ENCODE data around the gene SORD. TPM values are rescaled to one million over a fixed set of nuclear protein-coding genes. Genes with fewer than 3 reads are reported as not detected.

The SORD gene
- total and polyA plus RNA-seq, 9 of the 15 experiments (the other 6 are each of a cell fraction or from before 2014, with no cell fraction given): 5.9 to 79.2 (median 29.6) TPM

DNA sequence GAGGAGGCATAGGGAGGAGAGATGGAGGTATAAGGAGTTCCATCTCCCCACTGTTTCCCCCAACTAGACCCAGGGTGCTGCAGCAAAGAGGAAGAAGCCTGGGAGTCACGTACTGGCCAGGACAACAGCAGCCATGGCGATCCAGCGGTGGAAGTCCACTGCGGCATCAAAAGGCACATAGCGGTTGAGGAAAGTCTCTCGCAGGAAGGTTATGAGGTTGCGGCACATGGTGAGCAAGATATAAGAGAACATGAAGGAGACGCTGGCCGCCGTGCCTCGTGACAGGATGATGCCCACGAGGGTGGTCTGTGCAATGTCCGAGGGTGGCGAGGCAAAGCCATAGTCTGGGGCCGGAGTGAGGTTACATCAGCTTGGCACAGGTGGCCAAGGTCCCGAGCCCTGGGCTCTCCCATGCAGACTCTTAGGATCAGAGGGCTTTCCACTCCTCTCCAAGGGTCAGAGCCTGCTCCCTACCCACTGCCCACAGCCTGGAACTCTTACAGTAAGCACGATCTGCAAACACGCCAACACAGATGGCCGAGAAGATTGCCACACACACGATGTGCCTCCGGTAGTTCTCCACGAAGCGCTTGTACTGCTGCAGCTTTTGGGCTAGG is 76.7 kb downstream of the SORD start:
- Histone ChIP-seq H4K20me1 (replicated peaks; ENCODE audit: control insufficient read depth, insufficient read depth, low read length) (no peaks in the 10 kb centered on the region; the same call in 1 of the 2 replicates), H3K4me2 (ENCODE audit: insufficient read depth, low read length) (no peak overlapping the region), H3K27me3 (ENCODE audit: control insufficient read depth in 2 of 2, insufficient read depth in 2 of 2, low read length in 2 of 2) (peaks cover 0 to 8% of the 10 kb centered on the region in 2 experiments; a peak in 3 of 5 replicates), H3K27ac (ENCODE audit: extremely low read depth, low read depth, low read length) (no peak overlapping the region), H3K79me2 (ENCODE audit: control insufficient read depth, insufficient read depth, low read length) (no peaks in the 10 kb centered on the region), H3K4me3 (no peak overlapping the region), H3K9ac (ENCODE audit: insufficient read depth in 1 of 2, low read depth in 2 of 2, low read length in 2 of 2) (no peak overlapping the region), H2AFZ (ENCODE audit: low read depth, low read length) (no peak overlapping the region), H3K9me3 (replicated peaks; ENCODE audit: control insufficient read depth, insufficient read depth, low read depth, low read length) (no peaks in the 10 kb centered on the region), H3K9me1 (ENCODE audit: control insufficient read depth, insufficient read depth, low read length) (no peaks in the 10 kb centered on the region), H3K36me3 (ENCODE audit: control insufficient read depth, insufficient read depth, low read length) (no peaks in the 10 kb centered on the region), H3K4me1 (replicated peaks in 1 of 2; ENCODE audit: control insufficient read depth in 2 of 2, insufficient read depth in 2 of 2, low read length in 2 of 2) (peaks cover 0 to 2% of the 10 kb centered on the region in 2 experiments; a peak in 3 of 5 replicates)
- in situ Hi-C loops (cut with MboI) (loop anchor here (25.0 kb wide), 1 partner anchor 137 kb away; the partner anchor contains the start of gene TERB2), intact Hi-C loops (cut with micrococcal nuclease) (no loop called here)
- no peak for TF ChIP-seq ZNF696 (CRISPR knock-in tag; conservative IDR thresholded peaks at IDR 0.05)
- TF ChIP-seq, protein P1, sequence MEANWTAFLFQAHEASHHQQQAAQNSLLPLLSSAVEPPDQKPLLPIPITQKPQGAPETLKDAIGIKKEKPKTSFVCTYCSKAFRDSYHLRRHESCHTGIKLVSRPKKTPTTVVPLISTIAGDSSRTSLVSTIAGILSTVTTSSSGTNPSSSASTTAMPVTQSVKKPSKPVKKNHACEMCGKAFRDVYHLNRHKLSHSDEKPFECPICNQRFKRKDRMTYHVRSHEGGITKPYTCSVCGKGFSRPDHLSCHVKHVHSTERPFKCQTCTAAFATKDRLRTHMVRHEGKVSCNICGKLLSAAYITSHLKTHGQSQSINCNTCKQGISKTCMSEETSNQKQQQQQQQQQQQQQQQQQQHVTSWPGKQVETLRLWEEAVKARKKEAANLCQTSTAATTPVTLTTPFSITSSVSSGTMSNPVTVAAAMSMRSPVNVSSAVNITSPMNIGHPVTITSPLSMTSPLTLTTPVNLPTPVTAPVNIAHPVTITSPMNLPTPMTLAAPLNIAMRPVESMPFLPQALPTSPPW (CRISPR knock-in tag; IDR thresholded peaks at IDR 0.05): no peak
- no peak for TF ChIP-seq ZNF584 (CRISPR knock-in tag; IDR thresholded peaks at IDR 0.05; ENCODE audit: low read depth)
- TF ChIP-seq SIN3A (IDR thresholded peaks at IDR 0.05; ENCODE audit: borderline replicate concordance in 2 of 2, control insufficient read depth in 1 of 2, low read depth in 2 of 2, low read length in 2 of 2): no peak
- TF ChIP-seq CEBPB (tag; IDR thresholded peaks at IDR 0.05): no peak
- no peak for TF ChIP-seq KAT7 (CRISPR knock-in tag; IDR thresholded peaks at IDR 0.05; ENCODE audit: borderline replicate concordance)
- TF ChIP-seq U2AF2 (optimal IDR thresholded peaks at IDR 0.05; ENCODE audit: low read depth, low read length): no peak
- no peak for TF ChIP-seq MYNN (IDR thresholded peaks at IDR 0.05)
- TF ChIP-seq MYNN (CRISPR knock-in tag; IDR thresholded peaks at IDR 0.05): no peak
- no peak for TF ChIP-seq NCOA2 (IDR thresholded peaks at IDR 0.05; ENCODE audit: partially characterized antibody in 2 of 2)
- TF ChIP-seq, protein P2, sequence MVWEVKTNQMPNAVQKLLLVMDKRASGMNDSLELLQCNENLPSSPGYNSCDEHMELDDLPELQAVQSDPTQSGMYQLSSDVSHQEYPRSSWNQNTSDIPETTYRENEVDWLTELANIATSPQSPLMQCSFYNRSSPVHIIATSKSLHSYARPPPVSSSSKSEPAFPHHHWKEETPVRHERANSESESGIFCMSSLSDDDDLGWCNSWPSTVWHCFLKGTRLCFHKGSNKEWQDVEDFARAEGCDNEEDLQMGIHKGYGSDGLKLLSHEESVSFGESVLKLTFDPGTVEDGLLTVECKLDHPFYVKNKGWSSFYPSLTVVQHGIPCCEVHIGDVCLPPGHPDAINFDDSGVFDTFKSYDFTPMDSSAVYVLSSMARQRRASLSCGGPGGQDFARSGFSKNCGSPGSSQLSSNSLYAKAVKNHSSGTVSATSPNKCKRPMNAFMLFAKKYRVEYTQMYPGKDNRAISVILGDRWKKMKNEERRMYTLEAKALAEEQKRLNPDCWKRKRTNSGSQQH (CRISPR knock-in tag; IDR thresholded peaks at IDR 0.05): no peak
- TF ChIP-seq, protein P3, sequence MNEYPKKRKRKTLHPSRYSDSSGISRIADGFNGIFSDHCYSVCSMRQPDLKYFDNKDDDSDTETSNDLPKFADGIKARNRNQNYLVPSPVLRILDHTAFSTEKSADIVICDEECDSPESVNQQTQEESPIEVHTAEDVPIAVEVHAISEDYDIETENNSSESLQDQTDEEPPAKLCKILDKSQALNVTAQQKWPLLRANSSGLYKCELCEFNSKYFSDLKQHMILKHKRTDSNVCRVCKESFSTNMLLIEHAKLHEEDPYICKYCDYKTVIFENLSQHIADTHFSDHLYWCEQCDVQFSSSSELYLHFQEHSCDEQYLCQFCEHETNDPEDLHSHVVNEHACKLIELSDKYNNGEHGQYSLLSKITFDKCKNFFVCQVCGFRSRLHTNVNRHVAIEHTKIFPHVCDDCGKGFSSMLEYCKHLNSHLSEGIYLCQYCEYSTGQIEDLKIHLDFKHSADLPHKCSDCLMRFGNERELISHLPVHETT (CRISPR knock-in tag; conservative IDR thresholded peaks at IDR 0.05 in 1 of 2, IDR thresholded peaks at IDR 0.05 in 1 of 2): no peak
- TF ChIP-seq IRF2 (CRISPR knock-in tag; IDR thresholded peaks at IDR 0.05): no peak
- TF ChIP-seq ZFP36 (IDR thresholded peaks at IDR 0.05; ENCODE audit: low read depth, low read length, partially characterized antibody): no peak
- TF ChIP-seq, protein P4, sequence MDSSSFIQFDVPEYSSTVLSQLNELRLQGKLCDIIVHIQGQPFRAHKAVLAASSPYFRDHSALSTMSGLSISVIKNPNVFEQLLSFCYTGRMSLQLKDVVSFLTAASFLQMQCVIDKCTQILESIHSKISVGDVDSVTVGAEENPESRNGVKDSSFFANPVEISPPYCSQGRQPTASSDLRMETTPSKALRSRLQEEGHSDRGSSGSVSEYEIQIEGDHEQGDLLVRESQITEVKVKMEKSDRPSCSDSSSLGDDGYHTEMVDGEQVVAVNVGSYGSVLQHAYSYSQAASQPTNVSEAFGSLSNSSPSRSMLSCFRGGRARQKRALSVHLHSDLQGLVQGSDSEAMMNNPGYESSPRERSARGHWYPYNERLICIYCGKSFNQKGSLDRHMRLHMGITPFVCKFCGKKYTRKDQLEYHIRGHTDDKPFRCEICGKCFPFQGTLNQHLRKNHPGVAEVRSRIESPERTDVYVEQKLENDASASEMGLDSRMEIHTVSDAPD (CRISPR knock-in tag; IDR thresholded peaks at IDR 0.05): no peak
- no peak for TF ChIP-seq NRF1 (conservative IDR thresholded peaks at IDR 0.05 in 1 of 2, IDR thresholded peaks at IDR 0.05 in 1 of 2)
- FAIRE-seq (no peak), ATAC-seq (no peak), DNase-seq (ENCODE audit: extremely low read depth in 1 of 4, low spot score in 3 of 4) (no peak)
- CTCF ChIA-PET (ENCODE audit: low intra/inter-chr PET ratio): no interaction called here
- 23% methylated on average over 23 of the region's 23 CpGs for WGBS (ENCODE audit: insufficient coverage, low coverage, missing lambda C conversion rate)
- POLR2A ChIA-PET: no interaction called here
- BruUV-seq (replicated peaks): no TSS peak

Measured in K562 (cell line).